Activated T-cell treated with anti-CD3 and anti-CD28 coated beads, Interleukin-2, amount 50 U/mL, for 48 hours (primary cell): Measurements from ENCODE around the gene P2RX6.
A peak's percentile ranks its signal among the peaks of the same experiment; 100 is the strongest.
"Not testable (repeated sequence)": the region's sequence is repeated elsewhere in the genome, so short reads cannot be mapped to it uniquely, and the experiment has no call there.

Source experiments
- DNase-seq, 2 experiments: peaks; one replicate each; pipeline ENCODE4 v3.0.0-alpha.2; 2020

The P2RX6 gene

DNA sequence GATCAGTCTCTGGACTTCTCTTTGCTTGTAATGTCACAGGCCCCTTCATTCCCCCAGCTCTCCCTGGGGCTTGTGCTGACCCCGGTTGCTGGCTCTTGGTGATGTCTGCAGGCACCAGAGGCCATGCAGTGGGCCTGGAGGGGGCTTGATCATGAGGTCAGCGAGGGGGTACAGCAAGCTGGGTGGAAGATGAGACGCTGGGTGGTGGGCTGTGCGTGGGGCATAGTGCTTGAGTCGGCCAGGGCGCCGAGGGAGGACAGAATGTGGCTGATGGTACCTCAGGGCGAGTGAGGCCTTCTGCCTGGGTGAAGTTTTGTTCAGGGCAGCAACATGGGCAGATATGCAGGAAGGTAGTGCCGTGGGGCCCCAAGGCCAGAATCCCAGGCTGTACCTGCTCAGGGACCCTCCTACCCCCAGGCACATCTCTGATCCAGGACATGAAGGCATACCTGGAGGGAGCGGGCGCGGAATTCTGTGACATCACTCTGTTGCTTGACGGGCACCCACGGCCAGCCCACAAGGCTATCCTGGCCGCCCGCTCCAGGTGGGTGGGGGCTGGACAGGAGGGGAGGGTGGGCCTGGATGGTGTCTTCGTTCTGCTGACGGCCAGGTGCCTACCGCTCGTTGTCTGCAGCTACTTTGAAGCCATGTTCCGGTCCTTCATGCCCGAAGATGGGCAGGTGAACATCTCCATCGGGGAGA is 19.5 kb upstream of the P2RX6 start:
- DNase-seq: no peak

DNA sequence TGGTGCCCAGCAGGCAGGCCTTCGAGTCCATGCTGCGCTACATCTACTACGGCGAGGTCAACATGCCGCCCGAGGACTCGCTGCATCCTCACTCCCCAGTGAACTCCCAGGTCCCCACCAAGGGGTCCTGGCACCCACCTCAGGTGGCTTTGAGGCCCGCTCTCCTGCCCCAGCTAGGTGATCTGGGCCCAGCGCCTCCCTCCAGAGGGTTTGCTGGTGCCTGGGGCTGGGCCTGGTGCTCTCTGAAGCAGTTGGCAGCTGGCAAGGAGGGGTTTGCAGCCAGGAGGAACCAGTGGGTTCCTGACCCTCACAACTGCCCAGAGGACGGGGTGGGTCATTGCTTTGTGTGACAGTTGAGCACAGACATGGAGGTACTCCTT is 18.9 kb upstream of the P2RX6 start:
- DNase-seq: no peak

DNA sequence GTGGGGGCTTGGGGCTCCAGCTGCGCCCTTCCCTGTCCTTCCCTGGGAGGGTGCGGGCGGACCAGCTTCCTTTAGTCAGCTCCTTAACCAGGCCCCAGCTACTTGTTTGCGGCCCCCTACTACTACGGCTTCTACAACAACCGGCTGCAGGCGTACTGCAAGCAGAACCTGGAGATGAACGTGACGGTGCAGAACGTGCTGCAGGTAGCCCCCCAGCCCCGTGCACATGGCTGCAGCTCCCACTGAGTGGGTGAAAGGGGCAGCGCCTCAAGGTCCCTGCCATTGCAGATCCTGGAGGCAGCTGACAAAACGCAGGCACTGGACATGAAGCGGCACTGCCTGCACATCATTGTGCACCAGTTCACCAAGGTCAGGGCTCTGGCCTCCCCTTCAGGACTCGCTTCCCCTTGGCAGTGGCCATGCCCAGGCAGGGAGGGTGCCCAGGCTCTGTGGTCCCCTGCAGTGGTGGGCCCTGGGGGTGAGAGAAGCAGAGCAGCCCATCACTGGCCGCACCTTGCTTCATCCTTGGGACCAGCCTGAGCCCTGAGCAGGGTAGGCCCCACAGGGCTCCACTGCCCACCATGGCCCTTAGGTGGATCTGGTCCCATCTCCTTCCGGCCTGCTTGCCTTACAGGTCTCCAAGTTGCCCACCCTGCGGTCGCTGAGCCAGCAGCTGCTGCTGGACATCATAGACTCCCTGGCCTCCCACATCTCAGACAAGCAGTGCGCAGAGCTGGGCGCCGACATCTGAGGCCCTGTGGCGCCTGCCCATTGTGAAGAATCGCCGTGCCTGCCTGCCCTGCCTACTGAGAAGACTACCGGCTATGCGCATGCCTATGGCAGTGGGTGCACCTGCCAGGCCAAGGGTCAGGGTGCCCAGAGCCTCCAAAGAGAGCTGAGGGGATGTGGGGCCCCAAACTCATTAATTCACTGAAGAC is 18.1 kb upstream of the P2RX6 start:
- peak in 1 of 2 experiments; percentile 27 for DNase-seq

DNA sequence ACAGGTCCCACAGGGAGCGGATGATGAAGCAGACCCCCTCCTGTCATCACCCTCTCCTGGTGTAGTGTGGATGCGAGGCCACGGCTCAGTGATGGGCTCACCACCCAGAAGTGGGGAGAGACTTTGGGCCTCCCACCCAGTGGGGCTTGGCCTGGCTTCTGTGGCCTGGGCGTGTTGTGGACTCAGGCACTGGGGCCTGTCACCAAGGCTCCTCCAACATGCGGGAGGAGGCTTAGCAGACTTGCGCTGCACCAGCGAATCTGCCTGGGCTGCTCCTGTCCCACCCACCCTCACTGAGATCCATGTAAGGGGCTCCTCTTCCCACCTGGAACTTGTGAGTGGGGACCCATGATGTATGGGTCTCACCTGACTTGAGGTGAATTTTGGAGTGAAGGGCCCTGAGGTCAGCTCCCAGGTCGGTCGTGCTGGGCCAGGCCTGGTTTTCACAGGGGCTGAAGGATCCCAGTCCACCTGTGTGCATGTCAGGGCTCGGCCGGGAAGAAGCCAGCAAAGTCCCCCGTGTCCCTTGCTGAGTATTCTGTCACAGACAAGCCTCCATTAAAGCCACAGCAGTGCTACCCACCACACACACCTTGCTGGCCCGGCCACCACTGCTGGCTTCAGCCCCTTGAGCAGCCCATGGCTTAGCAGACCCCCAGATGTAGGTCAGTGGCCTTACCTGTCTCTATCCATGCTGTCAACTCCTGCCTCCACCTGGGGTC is 17.3 kb upstream of the P2RX6 start:
- peak in 1 of 2 experiments; percentile 27 for DNase-seq

DNA sequence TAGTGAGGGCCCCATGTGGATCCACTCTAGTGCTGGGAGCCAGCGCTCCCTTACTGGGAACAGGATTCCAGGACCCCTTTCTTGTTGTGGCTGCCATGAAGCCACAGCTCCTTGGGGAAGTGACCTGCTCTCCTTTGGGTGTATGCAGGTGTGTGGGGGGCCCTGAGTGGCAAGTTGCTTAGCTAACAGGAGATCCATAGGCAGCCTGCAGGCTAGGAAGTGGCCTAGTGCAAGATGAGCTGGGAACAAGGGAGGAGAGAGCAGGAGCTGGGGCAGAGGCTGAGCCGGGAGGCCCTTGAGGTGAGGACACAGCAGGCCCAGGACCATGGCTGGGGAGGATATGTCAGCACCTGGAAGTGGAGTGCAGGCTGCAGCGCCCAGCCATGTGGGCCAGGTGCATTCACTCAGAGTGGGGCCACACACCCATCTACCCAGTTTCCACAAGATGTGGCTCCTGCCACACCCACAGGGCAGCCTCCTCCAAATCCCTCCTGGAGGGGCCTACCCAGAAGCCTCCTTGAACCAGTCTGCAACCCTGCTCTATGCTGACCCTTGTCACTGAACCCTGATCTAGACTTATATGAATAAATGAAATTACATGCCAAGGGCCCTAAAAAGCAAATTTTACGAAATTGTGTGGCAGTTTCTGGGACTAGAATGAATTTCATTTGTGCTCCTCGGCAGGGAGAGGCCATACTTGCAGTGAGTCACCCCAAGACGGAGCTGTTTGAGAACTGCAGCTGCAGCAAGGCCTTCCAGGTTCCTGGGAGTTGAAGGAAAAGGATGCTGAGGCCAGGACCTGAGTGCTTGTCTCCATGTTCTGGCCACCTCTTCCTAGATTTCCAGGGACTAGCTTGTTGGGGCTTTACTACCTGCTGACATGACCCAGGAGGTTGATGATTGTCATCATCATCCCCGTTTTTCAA is 16.3 kb upstream of the P2RX6 start:
- peak in 1 of 2 experiments; percentile 26 for DNase-seq

DNA sequence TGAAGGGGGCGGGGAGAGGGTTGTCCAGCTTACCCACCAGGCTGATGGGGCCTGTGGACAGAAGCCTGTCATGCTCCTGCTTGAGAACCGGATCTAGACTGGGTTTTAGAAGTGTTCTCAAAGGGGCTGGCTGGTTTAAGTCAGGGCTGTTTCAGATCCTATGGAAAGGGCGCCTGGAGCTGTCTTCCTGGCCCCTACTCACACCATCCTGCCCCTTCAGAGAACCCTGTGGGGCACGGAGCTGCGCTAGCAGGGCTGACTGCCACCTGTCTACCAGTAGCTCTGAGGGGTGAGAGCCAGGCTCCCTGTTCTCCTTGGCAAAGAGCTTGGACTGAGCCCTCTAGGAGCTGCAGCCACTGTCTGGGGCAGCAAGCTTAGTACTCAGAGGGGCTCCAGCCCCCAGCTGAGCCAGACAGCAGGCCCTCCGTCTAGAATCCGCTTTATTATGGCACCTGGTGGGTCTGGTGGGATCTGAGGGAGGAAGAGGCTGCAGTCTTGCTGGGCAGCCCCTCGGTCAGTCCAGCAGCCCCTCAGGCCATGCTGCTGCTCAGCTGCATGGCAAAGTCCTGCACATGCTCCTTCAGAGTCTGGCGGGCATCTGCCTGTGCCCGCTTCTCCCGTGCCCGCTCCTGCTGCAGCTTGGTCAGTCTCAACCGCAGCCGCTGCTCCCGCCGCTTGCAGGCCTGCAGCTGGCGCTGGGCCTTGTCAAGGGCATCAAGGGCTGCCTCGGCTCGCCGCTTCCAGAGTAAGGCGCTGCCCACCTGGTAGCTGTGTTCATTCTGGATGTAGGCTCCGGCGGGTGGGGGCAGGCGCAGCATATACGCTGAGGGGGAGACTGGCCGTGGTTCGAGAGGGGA is 15.4 kb upstream of the P2RX6 start:
- DNase-seq: no peak

DNA sequence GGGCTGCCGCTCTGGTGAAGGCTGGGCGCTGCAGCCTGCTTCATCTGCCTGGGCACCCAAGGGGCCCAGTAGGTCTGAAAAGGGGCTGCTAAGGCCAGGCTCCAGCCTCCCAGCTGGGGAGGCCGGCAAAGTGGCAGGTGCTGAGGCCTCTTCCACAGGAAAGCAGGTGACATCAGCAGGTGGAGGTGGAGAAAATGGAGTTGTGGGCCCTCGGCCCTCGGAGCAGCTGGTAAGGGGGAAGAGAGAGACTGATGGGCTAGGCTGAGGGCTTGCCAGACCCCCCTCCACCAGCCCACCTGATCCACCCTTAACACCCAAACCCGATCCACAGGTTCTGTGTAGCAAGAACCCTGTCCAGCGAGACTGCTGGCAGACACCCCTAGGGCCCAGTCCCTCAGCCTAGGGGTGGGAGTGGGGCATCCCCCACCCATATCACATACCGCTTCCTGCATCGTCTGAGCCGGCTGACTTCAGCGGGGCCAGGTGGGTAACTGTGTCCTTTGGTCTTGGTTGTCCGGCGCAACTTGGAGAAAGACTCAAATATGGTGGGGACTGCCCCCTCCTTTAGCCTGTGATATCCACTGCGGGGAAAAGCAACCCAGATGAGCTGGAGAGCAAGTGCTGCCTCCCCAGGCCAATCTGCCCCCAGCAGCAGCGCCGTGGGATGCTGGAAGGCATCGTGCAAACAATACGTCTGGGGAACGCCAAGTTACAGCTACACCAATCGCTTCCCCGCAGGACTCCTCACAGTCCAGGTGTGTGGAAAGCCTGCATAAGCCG is 14.6 kb upstream of the P2RX6 start:
- DNase-seq: peak in 1 of 2 experiments; percentile 40

DNA sequence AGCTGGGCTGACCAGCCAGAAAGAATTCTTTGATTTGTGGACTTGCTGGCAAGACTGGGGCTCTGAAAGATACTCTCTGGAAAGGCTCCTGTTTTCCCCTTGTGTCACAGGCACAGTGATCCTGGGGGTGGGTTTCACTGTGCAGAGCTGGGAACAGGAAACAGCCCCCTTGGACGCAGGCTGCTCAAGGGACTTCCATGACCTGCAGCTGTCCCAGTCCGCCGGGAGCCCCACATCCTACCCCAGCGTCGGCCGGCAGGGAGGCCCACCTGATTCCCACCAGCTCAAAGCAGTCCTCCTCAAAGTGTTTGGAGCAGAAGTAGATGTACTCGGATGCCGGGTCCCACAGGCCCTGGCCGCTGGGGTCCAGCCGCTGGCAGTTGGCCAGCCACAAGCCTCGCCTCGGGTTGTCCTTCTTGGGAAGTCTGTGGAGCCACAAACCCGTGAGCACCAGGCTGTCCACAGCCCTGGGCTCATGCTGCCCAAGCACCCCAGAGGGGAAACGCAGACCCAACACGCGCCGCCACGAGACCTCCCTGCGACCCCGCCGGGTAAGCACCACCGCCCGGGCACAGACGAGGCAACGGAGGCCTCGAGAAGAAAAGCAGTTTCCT is 13.9 kb upstream of the P2RX6 start:
- DNase-seq: peak; percentile 31 to 46

DNA sequence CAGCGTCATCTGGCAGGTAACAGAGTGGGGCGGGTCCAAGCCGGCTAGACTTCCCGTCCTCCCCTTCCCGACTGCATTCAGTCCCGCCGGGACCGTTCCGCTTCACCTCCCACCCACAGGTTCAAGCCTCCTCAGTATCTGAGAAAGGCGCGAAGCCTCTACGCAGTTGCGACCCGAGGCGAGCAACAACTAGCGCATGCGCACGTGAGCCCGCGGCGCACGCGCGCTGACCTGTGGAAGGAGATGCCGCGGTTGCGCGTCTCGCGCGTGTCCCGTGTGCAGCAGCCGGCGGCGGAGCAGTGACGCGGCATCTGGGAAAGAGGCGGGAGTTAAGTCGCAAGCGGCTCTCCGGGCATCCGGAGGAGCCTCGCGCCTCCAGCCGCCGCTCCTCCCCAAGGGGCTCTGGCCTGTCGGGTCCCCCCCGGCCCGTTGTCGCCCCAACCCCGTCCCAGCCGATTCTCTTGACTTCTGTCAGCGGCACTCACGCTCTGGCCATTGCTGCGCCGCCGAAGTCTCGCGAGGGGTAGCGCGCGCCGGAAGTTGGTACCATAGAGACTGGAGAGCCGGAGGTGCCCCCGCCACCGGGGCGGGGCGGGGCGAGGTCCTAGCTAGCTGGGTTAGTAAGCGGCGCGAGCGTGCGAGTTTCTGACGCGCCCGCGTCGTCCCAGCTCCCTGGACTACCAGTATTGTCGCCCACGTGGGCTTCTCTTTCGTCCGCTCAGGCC is 13.2 kb upstream of the P2RX6 start, which contains the start of gene THAP7:
THAP7 (minus strand) TSS at position 518 of the 725 bp plus-strand sequence; CDS start at position 311, 207 bp downstream.
- peak; percentile 97 to 98 for DNase-seq

DNA sequence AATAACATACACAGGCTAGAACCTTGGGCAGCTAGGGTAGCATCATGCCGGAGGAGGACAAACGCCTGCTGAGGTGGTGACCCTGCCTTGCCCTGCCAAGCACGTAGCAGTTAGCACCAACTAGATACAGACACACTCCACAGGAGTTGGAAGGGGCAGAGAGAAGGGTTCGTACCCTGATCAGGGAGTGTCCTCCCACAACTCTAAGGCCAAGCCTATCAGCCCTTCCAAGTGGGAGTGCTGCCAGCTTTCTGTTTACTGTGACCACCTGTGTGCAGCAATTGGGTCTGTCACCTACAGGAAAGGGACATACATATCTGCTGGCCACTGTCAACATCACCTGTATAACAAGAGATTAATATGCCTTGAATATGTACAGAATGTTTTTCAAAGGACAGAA is 11.2 kb upstream of the P2RX6 start:
- no peak for DNase-seq

DNA sequence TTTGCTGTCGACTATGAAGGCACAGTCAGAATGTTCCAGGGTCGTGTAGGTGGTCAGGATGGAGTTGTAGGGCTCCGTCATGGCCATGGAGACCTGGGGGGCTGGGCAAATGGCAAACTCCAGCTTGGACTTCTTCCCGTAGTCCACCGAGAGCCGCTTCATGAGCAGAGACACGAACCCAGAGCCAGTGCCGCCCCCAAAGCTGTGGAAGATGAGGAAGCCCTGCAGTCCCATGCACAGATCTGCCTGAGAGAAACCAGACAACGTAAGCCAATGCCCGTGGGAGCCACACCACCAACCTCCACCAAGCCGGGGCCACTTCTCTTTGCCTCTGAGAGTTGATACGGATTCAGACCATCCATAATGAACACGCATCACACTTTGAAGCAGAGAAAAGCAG is 5.8 kb upstream of the P2RX6 start:
- DNase-seq: not testable (repeated sequence)

DNA sequence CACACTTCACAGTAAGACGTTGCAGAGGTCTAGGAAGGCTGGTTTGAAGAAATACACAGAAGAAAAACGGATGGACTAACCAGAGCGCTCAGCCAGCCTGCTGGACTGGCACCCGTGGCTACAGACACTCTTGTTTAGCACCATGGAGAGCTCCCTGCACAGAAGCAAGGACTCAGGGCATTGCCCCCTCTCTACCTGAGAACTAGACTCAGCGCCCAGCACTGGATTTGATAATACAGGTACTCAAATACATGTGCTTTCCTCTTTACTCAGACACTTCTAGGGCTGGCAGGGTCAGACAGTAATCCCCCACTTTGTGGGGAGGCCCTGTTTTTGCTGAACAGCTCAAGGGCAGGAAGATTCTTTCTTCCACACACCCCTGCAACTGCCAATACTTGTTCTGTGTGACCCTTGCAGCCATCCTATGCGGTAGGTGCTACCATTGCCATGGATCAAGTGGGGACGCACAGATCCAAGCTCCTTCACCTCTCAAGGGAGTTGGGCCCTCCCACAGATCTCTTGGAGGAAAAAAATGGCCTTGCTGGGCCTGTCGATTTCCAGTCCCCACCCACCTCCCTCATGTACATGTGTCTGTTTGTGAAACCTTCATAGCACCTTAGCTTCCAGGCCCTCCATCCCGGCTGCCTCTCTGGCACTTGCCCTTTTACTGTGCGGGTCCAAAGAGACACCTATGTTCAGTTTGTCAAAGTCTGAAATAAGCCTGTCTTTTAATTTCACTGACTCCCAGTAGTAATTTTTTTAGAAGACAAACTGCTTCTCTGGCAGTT is 5.1 kb upstream of the P2RX6 start:
- DNase-seq: peak in 1 of 2 experiments; percentile 32

DNA sequence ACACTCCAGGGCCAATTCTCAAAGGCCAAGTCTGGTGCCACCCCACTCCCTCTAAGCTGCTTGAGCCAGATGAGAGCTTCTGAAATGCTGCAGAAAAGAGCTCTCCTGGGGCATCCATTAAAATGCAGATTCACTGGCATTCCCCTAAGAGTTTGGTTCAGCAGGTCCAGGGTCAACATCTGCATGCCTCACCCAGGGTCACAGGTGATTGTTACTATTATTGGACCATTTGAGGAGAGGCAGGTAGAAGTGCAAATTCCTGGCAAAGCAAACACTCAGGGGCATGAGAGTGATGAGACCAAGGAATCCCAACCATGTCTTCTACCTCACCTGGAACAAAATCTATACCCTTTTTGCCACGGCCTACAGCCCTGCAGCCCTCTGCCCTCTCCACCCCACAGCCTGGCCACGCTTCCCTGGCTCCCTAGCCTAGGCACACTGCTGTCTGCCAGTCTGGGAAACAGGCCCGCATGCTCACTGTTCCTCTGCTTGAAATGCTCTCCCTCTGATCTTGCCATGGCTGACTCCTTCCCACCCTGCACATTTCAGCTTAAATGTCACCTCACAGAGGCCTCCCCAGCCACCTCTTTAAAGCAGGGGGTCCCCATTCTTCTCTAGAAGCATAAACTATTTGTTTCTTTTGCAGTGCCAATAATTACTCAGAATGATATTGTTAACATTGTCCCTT is 4.4 kb upstream of the P2RX6 start:
- DNase-seq: no peak

DNA sequence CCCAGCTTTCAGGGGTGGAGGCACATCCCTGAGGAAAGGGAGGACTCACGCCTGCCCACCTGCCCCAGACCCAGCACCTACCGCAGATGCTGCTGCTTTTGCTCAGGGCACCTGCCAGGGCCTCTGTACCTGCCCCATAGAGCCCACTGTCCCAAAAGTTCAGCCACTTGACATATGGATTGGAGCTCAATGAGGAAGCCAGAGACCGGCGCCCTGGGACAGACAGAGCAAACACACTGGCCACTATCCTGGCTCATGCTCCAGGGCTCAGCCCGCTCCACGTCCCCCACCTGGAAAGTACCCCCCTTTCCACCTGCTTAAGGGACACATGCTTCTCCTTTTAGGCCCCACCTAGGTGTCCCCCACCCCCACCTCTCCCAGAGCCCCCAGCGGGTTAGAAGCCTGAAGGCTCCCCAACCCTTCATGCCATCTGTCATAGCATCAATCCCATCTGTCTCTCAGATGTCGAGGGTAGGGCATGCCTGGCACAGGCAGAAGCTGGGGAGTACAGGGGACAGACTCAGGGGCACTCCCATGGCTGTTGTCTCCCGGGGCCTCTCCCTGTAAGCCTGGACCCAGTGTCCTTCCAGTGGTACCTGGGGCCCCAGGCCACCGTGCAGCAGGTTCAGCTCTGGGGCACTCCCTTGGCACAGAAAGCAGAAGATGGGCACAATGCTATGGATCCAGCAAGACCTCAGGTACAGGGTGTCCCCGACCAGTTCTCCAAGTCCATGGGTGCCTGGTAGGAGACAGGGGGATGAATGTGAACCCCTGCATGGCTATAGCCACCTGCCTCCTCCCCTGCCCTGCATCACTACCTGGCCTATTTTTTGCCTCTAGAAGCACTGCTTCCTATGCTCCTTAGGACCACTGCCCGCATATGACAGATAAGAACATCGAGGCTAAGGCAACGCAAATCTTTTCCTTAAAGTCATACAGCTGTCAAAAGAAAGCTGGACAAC is 2.2 kb upstream of the P2RX6 start:
- DNase-seq: no peak

DNA sequence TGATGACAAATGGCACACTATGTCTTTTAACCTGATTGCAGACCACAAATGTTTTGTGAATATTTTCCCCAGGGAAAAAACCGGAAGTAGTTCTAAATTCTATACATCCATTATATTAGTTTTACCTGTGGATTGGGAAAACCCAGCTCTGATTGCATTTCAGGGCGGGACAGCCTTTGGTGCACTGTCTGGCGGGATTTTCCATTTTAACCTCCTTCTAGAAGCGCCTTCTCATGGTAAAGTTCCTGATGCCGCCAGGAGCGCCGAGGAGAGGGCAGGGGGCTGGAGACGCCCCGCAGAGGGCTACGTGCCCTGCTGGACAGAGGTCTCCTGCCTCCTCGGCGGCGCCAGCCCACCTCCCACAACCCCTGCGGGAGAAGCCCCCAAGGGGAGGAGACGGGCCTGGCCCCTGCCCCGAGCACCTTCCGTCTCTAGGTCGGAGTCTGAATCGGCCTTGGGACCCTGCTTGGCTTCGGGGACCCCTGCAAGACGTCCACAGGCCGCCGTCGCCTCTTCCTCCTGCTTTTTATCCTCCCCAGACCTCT is 1.2 kb upstream of the P2RX6 start:
- no peak for DNase-seq

DNA sequence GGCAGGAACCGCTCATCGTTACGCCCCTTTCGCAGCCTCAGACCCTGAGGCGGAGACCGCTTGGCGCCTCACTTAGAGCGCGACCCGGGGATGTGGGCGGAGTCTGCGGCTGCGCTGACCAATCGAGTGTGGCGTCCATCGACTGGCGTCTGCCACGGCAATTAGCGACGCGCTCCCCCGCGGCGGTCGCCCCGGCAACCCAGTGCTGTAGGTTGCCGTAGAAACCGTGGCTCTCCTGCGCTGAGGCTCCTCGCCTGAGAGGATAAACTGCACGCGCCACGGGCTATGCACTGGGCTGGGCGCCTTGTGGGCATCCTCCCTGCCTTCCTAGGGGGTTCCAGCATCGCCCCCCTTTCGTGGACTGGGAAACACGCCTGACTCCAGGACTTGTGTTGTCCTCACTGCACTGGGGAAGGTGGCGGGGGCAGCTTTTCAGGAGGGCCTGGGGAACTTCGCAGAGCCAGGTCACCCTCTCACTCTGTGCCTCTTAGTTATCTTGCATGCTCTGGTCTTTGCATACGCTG is 701 bp upstream of the P2RX6 start:
- peak; percentile 91 to 93 for DNase-seq
